ENCODE data around the gene B3GALT5. TPM values are rescaled to one million over a fixed set of nuclear protein-coding genes. Genes with fewer than 3 reads are reported as not detected.

B3GALT5 gene
- polyA plus RNA-seq, 1 donor (not counting 4 experiments of a cell fraction or from before 2014, with no cell fraction given), result not detected

DNA sequence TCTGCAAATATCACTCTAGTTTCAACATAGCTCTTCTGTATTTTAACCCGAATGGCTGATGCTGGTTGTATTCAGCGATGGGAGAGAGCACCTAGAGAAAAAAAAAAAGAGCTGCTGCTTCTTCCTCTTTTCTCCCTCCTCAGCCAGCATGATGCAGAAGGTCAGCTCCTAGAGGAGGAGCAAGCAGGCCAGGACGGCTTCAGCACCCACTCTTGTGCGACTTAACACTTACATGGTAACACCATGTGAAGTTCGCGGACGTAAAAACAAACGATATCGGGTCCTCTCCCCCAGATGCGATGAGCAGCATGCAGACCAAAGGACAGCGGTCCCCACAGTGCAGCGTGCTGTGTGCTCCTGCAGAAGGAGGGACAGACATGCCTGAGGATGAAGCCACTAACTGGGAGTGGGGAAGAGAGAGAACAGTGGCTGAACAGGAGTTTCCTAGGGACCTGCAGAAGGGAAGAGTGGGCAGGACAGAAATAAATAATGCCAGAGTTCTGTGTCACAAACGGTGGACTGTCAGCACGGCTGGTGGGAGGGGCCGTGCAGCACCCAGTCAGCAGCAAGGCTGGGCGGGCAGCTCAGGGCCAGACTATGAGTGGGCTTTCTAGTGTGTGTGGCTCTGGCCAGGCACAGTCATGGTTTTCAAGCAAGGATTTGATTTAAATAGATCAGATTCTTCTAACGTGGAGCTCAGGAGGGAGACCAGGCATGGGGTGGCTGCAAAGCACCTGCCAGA lies 11.4 kb upstream of the B3GALT5 start:
- dilution Hi-C loops (cut with MboI; ENCODE audit: extremely low pct_ligation_motif_present, low sequenced_read_pairs), result no loop called here
- H3K9me1 ChIP-seq (ENCODE audit: control insufficient read depth, extremely low read depth, insufficient read depth, low read length), result no peaks in the 10 kb centered on the region
- H3K4me1 ChIP-seq (ENCODE audit: control insufficient read depth, extremely low read depth, insufficient read depth, low read length), result no peaks in the 10 kb centered on the region
- H3K4me2 ChIP-seq (ENCODE audit: control insufficient read depth, extremely low read depth, insufficient read depth, low read depth, low read length), result no peak overlapping the region
- H3K36me3 ChIP-seq (ENCODE audit: control insufficient read depth in 2 of 2, extremely low read depth in 1 of 2, insufficient read depth in 2 of 2, low read length in 2 of 2), result no peaks in the 10 kb centered on the region
- DNase-seq (ENCODE audit: low read depth, low spot score) (no peak), FAIRE-seq (no peak)
- no peak overlapping the region for H3K9ac ChIP-seq (ENCODE audit: control insufficient read depth, extremely low read depth, insufficient read depth, low read length)
- TF ChIP-seq, protein P1, sequence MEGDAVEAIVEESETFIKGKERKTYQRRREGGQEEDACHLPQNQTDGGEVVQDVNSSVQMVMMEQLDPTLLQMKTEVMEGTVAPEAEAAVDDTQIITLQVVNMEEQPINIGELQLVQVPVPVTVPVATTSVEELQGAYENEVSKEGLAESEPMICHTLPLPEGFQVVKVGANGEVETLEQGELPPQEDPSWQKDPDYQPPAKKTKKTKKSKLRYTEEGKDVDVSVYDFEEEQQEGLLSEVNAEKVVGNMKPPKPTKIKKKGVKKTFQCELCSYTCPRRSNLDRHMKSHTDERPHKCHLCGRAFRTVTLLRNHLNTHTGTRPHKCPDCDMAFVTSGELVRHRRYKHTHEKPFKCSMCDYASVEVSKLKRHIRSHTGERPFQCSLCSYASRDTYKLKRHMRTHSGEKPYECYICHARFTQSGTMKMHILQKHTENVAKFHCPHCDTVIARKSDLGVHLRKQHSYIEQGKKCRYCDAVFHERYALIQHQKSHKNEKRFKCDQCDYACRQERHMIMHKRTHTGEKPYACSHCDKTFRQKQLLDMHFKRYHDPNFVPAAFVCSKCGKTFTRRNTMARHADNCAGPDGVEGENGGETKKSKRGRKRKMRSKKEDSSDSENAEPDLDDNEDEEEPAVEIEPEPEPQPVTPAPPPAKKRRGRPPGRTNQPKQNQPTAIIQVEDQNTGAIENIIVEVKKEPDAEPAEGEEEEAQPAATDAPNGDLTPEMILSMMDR (optimal IDR thresholded peaks at IDR 0.05 in 1 of 3, IDR thresholded peaks at IDR 0.05 in 1 of 3, conservative IDR thresholded peaks at IDR 0.05 in 1 of 3; ENCODE audit: extremely low read depth in 1 of 3, insufficient read depth in 2 of 3, low read length in 3 of 3), result no peak
- TF ChIP-seq EZH2 (IDR thresholded peaks at IDR 0.05; ENCODE audit: low read length), result no peak
- H3K4me3 ChIP-seq (ENCODE audit: control insufficient read depth in 2 of 3, extremely low read depth in 1 of 3, insufficient read depth in 2 of 3, low read depth in 1 of 3, low read length in 3 of 3), result no peak overlapping the region
- H3K27ac ChIP-seq (ENCODE audit: control insufficient read depth, insufficient read depth, low read length), result no peak overlapping the region
- H3K9me3 ChIP-seq (ENCODE audit: control insufficient read depth, low read depth, low read length), result no peaks in the 10 kb centered on the region
- H3K79me2 ChIP-seq (ENCODE audit: control insufficient read depth, insufficient read depth, low read length), result no peaks in the 10 kb centered on the region
- H4K20me1 ChIP-seq (ENCODE audit: control insufficient read depth, extremely low read depth, insufficient read depth, low read length), result no peaks in the 10 kb centered on the region
- no peak overlapping the region for H2AFZ ChIP-seq (ENCODE audit: control insufficient read depth, low read length)
- H3K27me3 ChIP-seq (ENCODE audit: control insufficient read depth, extremely low read depth, insufficient read depth, low read length), result no peaks in the 10 kb centered on the region

DNA sequence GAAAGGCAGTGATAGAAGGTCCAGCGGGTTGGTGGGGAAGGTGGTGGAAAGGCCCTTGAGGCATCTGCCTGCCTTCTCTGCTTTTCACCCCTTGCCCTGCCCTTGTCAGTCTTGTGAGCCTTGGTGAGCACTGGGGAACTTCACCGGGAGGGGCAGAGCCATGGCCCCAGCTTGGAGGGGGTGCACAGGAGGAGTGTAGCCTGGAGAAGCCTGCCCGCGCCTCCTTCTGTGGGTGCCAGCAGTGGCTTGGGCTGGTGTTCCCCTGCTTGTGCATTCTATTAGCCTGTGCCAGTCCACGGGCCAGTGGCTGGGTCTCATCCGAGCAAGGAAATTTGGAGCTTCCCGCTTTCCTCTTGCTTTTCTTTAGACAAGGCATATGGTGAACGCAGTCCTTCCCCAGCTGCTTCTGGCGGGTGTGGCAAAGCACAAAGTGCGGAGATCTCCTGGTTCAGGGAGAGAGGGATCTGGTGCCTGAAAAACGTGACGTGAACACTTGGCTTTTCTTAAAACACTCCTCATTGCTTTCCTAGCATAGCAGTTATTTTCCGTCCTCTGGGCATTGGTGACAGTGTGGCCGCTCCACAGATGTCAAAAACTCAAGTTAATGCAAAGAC lies 10.6 kb upstream of the B3GALT5 start:
- Histone ChIP-seq H3K9ac (ENCODE audit: control insufficient read depth, extremely low read depth, insufficient read depth, low read length) (no peak overlapping the region), H3K4me1 (ENCODE audit: control insufficient read depth, extremely low read depth, insufficient read depth, low read length) (no peaks in the 10 kb centered on the region), H3K9me3 (ENCODE audit: control insufficient read depth, low read depth, low read length) (no peaks in the 10 kb centered on the region), H3K4me2 (ENCODE audit: control insufficient read depth, extremely low read depth, insufficient read depth, low read depth, low read length) (no peak overlapping the region), H3K4me3 (ENCODE audit: control insufficient read depth in 2 of 3, extremely low read depth in 1 of 3, insufficient read depth in 2 of 3, low read depth in 1 of 3, low read length in 3 of 3) (no peak overlapping the region), H3K79me2 (ENCODE audit: control insufficient read depth, insufficient read depth, low read length) (no peaks in the 10 kb centered on the region), H4K20me1 (ENCODE audit: control insufficient read depth, extremely low read depth, insufficient read depth, low read length) (no peaks in the 10 kb centered on the region), H3K27ac (ENCODE audit: control insufficient read depth, insufficient read depth, low read length) (no peak overlapping the region), H3K36me3 (ENCODE audit: control insufficient read depth in 2 of 2, extremely low read depth in 1 of 2, insufficient read depth in 2 of 2, low read length in 2 of 2) (no peaks in the 10 kb centered on the region), H3K9me1 (ENCODE audit: control insufficient read depth, extremely low read depth, insufficient read depth, low read length) (no peaks in the 10 kb centered on the region), H2AFZ (ENCODE audit: control insufficient read depth, low read length) (no peak overlapping the region), H3K27me3 (ENCODE audit: control insufficient read depth, extremely low read depth, insufficient read depth, low read length) (no peaks in the 10 kb centered on the region)
- TF ChIP-seq, protein P1 (optimal IDR thresholded peaks at IDR 0.05 in 1 of 3, IDR thresholded peaks at IDR 0.05 in 1 of 3, conservative IDR thresholded peaks at IDR 0.05 in 1 of 3; ENCODE audit: extremely low read depth in 1 of 3, insufficient read depth in 2 of 3, low read length in 3 of 3), result no peak
- no peak for TF ChIP-seq EZH2 (IDR thresholded peaks at IDR 0.05; ENCODE audit: low read length)
- dilution Hi-C loops (cut with MboI; ENCODE audit: extremely low pct_ligation_motif_present, low sequenced_read_pairs), result no loop called here
- no peak for FAIRE-seq
- no peak for DNase-seq (ENCODE audit: low read depth, low spot score)
